WTC11 (cell line): Measurements from ENCODE around the gene GUCY2D. TPM values are rescaled to one million over a fixed set of nuclear protein-coding genes. Genes with fewer than 3 reads are reported as not detected.

Experiments used
- ATAC-seq: fragments of 200-7000 bp; cut with Tn5 transposase; 2 replicates; pipeline ENCODE4 v1.10.0; 2021; ENCODE audit warnings: mild to moderate bottlenecking, moderate library complexity
- CTCF ChIA-PET: fragments of 300-600 bp; sonication (Branson Sonifier 250); formaldehyde crosslinking; loops from one replicate; lab custom pipeline; 2021; ENCODE audit warnings: antibody characterized with exemption; lab: Charles Lee
- POLR2A ChIA-PET: fragments of 350-600 bp; sonication (Branson Sonifier 250); formaldehyde crosslinking; loops from one replicate; lab custom pipeline; 2021; ENCODE audit warnings: antibody characterized with exemption; lab: Charles Lee
- DNase-seq: peaks from one replicate; pipeline ENCODE4 v3.0.0; 2021; ENCODE audit warnings: low spot score
- H3K27ac Mint-ChIP-seq: 2 replicates; pipeline ENCODE4 v1.8.0; 2021; ENCODE audit warnings: mixed read lengths
- H3K27me3 Mint-ChIP-seq: 2 replicates; pipeline ENCODE4 v1.8.0; 2021; ENCODE audit warnings: low read depth, mild to moderate bottlenecking, moderate library complexity, mixed read lengths
- H3K36me3 Mint-ChIP-seq: 2 replicates; pipeline ENCODE4 v1.8.0; 2021; ENCODE audit warnings: mixed read lengths
- H3K4me1 Mint-ChIP-seq: 2 replicates; pipeline ENCODE4 v1.8.0; 2022; ENCODE audit warnings: mixed read lengths
- H3K4me3 Mint-ChIP-seq: 2 replicates; pipeline ENCODE4 v1.8.0; 2021; ENCODE audit warnings: mild to moderate bottlenecking, moderate library complexity, mixed read lengths
- H3K9me3 Mint-ChIP-seq: 2 replicates; pipeline ENCODE4 v1.8.0; 2021; ENCODE audit warnings: mixed read lengths
- ARID4B ChIP-seq: sonication (generic); formaldehyde crosslinking; IDR thresholded peaks from 2 replicates; pipeline ENCODE4 v1.8.0; 2023; ENCODE audit warnings: missing genetic modification reagents, mild to moderate bottlenecking, borderline replicate concordance
- CREB1 ChIP-seq: sonication (generic); formaldehyde crosslinking; IDR thresholded peaks from 2 replicates; pipeline ENCODE4 v1.8.0; 2023; ENCODE audit warnings: mild to moderate bottlenecking, missing genetic modification reagents
- E2F1 ChIP-seq: sonication (generic); formaldehyde crosslinking; IDR thresholded peaks from 2 replicates; pipeline ENCODE4 v1.8.0; 2022; ENCODE audit warnings: mild to moderate bottlenecking, missing genetic modification reagents
- ELF4 ChIP-seq: sonication (generic); formaldehyde crosslinking; IDR thresholded peaks from 2 replicates; pipeline ENCODE4 v1.8.1; 2022; ENCODE audit warnings: low read depth, mild to moderate bottlenecking, moderate library complexity, missing genetic modification reagents
- EMX1 ChIP-seq: fragments of 250-450 bp; sonication (Bioruptor Pico); IDR thresholded peaks from 2 replicates; pipeline ENCODE4 v1.8.0; 2021; ENCODE audit warnings: mild to moderate bottlenecking
- HMGXB4 ChIP-seq: sonication (generic); formaldehyde crosslinking; IDR thresholded peaks from 2 replicates; pipeline ENCODE4 v1.8.1; 2023; ENCODE audit warnings: mild to moderate bottlenecking, moderate library complexity, missing genetic modification reagents
- IRF1 ChIP-seq: sonication (generic); formaldehyde crosslinking; IDR thresholded peaks from 2 replicates; pipeline ENCODE4 v1.8.0; 2023; ENCODE audit warnings: missing genetic modification reagents
- MXD4 ChIP-seq: fragments of 250-450 bp; sonication (Bioruptor Pico); IDR thresholded peaks from 2 replicates; pipeline ENCODE4 v1.8.0; 2021; ENCODE audit warnings: mild to moderate bottlenecking, moderate library complexity, borderline replicate concordance
- NFE2L1 ChIP-seq: sonication (generic); formaldehyde crosslinking; IDR thresholded peaks from 2 replicates; pipeline ENCODE4 v1.8.1; 2023; ENCODE audit warnings: missing genetic modification reagents
- RELA ChIP-seq: sonication (generic); formaldehyde crosslinking; IDR thresholded peaks from 2 replicates; pipeline ENCODE4 v1.8.1; 2022; ENCODE audit warnings: missing genetic modification reagents, mild to moderate bottlenecking, borderline replicate concordance
- RORB ChIP-seq: fragments of 250-450 bp; sonication (Bioruptor Pico); IDR thresholded peaks from 2 replicates; pipeline ENCODE4 v1.9.0; 2021; ENCODE audit warnings: mild to moderate bottlenecking
- SMAD3 ChIP-seq: sonication (generic); formaldehyde crosslinking; IDR thresholded peaks from 2 replicates; pipeline ENCODE4 v1.8.0; 2022; ENCODE audit warnings: missing genetic modification reagents, mild to moderate bottlenecking, borderline replicate concordance
- SP1 ChIP-seq: sonication (generic); formaldehyde crosslinking; conservative IDR thresholded peaks from 2 replicates; pipeline ENCODE4 v1.8.1; 2022; ENCODE audit warnings: missing genetic modification reagents
- TP53 ChIP-seq: sonication (generic); formaldehyde crosslinking; IDR thresholded peaks from 2 replicates; pipeline ENCODE4 v1.8.1; 2023; ENCODE audit warnings: mild to moderate bottlenecking, missing genetic modification reagents
- ZBTB21 ChIP-seq: sonication (generic); formaldehyde crosslinking; IDR thresholded peaks from 2 replicates; pipeline ENCODE4 v1.8.1; 2023; ENCODE audit warnings: mild to moderate bottlenecking, missing genetic modification reagents, borderline replicate concordance
- ZNF219 ChIP-seq: sonication (generic); formaldehyde crosslinking; IDR thresholded peaks from 2 replicates; pipeline ENCODE4 v1.8.0; 2023; ENCODE audit warnings: missing genetic modification reagents, mild to moderate bottlenecking, borderline replicate concordance
- ZNF317 ChIP-seq: sonication (generic); formaldehyde crosslinking; IDR thresholded peaks from 2 replicates; pipeline ENCODE4 v1.8.1; 2023; ENCODE audit warnings: low read depth, mild to moderate bottlenecking, moderate library complexity, missing genetic modification reagents, borderline replicate concordance
- ZNF423 ChIP-seq: fragments of 250-450 bp; sonication (Bioruptor Pico); IDR thresholded peaks from 2 replicates; pipeline ENCODE4 v2.1.2; 2022; ENCODE audit warnings: mild to moderate bottlenecking, moderate library complexity
- ZNF671 ChIP-seq: fragments of 250-450 bp; sonication (Bioruptor Pico); IDR thresholded peaks from 2 replicates; pipeline ENCODE4 v1.8.0; 2021; ENCODE audit warnings: mild to moderate bottlenecking
- total RNA-seq: library from RNA; stranded (reverse); gene quantifications from 3 replicates; pipeline ENCODE4 v1.2.3, GENCODE V29; 2021
- TF ChIP-seq, protein P1 (sequence below): sonication (generic); formaldehyde crosslinking; IDR thresholded peaks from 2 replicates; pipeline ENCODE4 v1.8.1; 2023; ENCODE audit warnings: mild to moderate bottlenecking, missing genetic modification reagents, moderate library complexity
- TF ChIP-seq, protein P2 (sequence below): sonication (generic); formaldehyde crosslinking; IDR thresholded peaks from 2 replicates; pipeline ENCODE4 v1.8.1; 2022; ENCODE audit warnings: low read depth, missing genetic modification reagents, borderline replicate concordance
- TF ChIP-seq, protein P3 (sequence below): sonication (generic); formaldehyde crosslinking; IDR thresholded peaks from 2 replicates; pipeline ENCODE4 v1.8.1; 2022; ENCODE audit warnings: low read depth, mild to moderate bottlenecking, moderate library complexity, missing genetic modification reagents, borderline replicate concordance
- TF ChIP-seq, protein P4 (sequence below): fragments of 250-450 bp; sonication (Bioruptor Pico); IDR thresholded peaks from 2 replicates; pipeline ENCODE4 v1.8.0; 2021; ENCODE audit warnings: mild to moderate bottlenecking

Gene GUCY2D
- total RNA-seq, 1 experiment from 2014 or later, result 0.87 TPM

- TF ChIP-seq HMGXB4 (CRISPR knock-in tag) (no peak), E2F1 (CRISPR knock-in tag) (no peak), RORB (no peak), ZNF219 (no peak), ZNF317 (CRISPR knock-in tag) (no peak), EMX1 (no peak), ARID4B (no peak), TP53 (CRISPR knock-in tag) (no peak), IRF1 (CRISPR knock-in tag) (no peak), ZNF671 (CRISPR knock-in tag) (no peak), SP1 (CRISPR knock-in tag) (no peak)
- TF ChIP-seq, protein P1, sequence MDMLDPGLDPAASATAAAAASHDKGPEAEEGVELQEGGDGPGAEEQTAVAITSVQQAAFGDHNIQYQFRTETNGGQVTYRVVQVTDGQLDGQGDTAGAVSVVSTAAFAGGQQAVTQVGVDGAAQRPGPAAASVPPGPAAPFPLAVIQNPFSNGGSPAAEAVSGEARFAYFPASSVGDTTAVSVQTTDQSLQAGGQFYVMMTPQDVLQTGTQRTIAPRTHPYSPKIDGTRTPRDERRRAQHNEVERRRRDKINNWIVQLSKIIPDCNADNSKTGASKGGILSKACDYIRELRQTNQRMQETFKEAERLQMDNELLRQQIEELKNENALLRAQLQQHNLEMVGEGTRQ, result no peak
- TF ChIP-seq, protein P2, sequence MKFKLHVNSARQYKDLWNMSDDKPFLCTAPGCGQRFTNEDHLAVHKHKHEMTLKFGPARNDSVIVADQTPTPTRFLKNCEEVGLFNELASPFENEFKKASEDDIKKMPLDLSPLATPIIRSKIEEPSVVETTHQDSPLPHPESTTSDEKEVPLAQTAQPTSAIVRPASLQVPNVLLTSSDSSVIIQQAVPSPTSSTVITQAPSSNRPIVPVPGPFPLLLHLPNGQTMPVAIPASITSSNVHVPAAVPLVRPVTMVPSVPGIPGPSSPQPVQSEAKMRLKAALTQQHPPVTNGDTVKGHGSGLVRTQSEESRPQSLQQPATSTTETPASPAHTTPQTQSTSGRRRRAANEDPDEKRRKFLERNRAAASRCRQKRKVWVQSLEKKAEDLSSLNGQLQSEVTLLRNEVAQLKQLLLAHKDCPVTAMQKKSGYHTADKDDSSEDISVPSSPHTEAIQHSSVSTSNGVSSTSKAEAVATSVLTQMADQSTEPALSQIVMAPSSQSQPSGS (CRISPR knock-in tag), result no peak
These were observed 28.8 kb downstream of the GUCY2D start (continued) for GRCh38 chr17:8031261-8031661.

- CTCF ChIA-PET, result interaction anchor here (1.8 to 2.5 kb wide), 3 partner anchors 9 to 25 kb away, joined by 6 to 15 read pairs (median 9); no protein-coding TSS in a partner anchor
- no peaks in the 10 kb centered on the region for H3K9me3 Mint-ChIP-seq
- H3K4me1 Mint-ChIP-seq, result peaks cover 4% of the 10 kb centered on the region
- H3K4me3 Mint-ChIP-seq, result no peak overlapping the region
- POLR2A ChIA-PET, result no interaction called here
- H3K27ac Mint-ChIP-seq, result no peak overlapping the region
- H3K36me3 Mint-ChIP-seq, result no peaks in the 10 kb centered on the region
- ATAC-seq (no peak), DNase-seq (no peak)
- peaks cover 16% of the 10 kb centered on the region for H3K27me3 Mint-ChIP-seq
- TF ChIP-seq, protein P3, sequence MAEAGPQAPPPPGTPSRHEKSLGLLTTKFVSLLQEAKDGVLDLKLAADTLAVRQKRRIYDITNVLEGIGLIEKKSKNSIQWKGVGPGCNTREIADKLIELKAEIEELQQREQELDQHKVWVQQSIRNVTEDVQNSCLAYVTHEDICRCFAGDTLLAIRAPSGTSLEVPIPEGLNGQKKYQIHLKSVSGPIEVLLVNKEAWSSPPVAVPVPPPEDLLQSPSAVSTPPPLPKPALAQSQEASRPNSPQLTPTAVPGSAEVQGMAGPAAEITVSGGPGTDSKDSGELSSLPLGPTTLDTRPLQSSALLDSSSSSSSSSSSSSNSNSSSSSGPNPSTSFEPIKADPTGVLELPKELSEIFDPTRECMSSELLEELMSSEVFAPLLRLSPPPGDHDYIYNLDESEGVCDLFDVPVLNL, result no peak
- no peak for TF ChIP-seq ZNF219
- TF ChIP-seq RELA, result no peak
- no peak for TF ChIP-seq SMAD3
- TF ChIP-seq EMX1, result no peak
- TF ChIP-seq CREB1 (CRISPR knock-in tag), result no peak
- no peak for TF ChIP-seq MXD4 (CRISPR knock-in tag)
- no peak for TF ChIP-seq ZBTB21 (CRISPR knock-in tag)
- no peak for TF ChIP-seq ELF4 (CRISPR knock-in tag)
- TF ChIP-seq, protein P4, sequence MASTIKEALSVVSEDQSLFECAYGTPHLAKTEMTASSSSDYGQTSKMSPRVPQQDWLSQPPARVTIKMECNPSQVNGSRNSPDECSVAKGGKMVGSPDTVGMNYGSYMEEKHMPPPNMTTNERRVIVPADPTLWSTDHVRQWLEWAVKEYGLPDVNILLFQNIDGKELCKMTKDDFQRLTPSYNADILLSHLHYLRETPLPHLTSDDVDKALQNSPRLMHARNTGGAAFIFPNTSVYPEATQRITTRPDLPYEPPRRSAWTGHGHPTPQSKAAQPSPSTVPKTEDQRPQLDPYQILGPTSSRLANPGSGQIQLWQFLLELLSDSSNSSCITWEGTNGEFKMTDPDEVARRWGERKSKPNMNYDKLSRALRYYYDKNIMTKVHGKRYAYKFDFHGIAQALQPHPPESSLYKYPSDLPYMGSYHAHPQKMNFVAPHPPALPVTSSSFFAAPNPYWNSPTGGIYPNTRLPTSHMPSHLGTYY (CRISPR knock-in tag), result no peak
- no peak for TF ChIP-seq NFE2L1 (CRISPR knock-in tag)
- TF ChIP-seq ZNF423 (CRISPR knock-in tag), result no peak
These were observed 29.5 kb downstream of the GUCY2D start for GRCh38 chr17:8031950-8032349.
